HepG2 (cell line): ENCODE measurements around the gene HSD11B1.

Source experiments
- ARID4A ChIP-seq: sonication (generic); formaldehyde crosslinking; IDR thresholded peaks from 2 replicates; pipeline ENCODE4 v1.5.0; 2020; ENCODE audit warnings: mild to moderate bottlenecking, missing genetic modification reagents, borderline replicate concordance
- CREB1 ChIP-seq, 2 experiments: fragments of 450-650 bp in 1 of 2; IDR thresholded peaks; 2 replicates each; pipeline ENCODE4 v1.6.1; 2016 to 2017; ENCODE audit warnings: control low read depth in 1 of 2, mild to moderate bottlenecking in 1 of 2, missing compliant biosample characterization in 1 of 2, missing genetic modification characterization in 1 of 2
- CTCF ChIP-seq: sonication (generic); formaldehyde crosslinking; IDR thresholded peaks from 2 replicates; pipeline ENCODE4 v1.5.0; 2020; ENCODE audit warnings: mild to moderate bottlenecking, missing genetic modification reagents, moderate library complexity
- ETS1 ChIP-seq: sonication (generic); formaldehyde crosslinking; IDR thresholded peaks from 2 replicates; pipeline ENCODE4 v1.4.0; 2020; ENCODE audit warnings: missing genetic modification reagents
- HNRNPUL1 ChIP-seq: fragments of 200-400 bp; formaldehyde crosslinking; IDR thresholded peaks from 2 replicates; pipeline ENCODE4 v1.6.1; 2017; ENCODE audit warnings: low read depth, mild to moderate bottlenecking, low read length, moderate library complexity
- KLF9 ChIP-seq: IDR thresholded peaks from 2 replicates; pipeline ENCODE4 v1.6.1; 2016; ENCODE audit warnings: low read depth
- NBN ChIP-seq: fragments of 450-650 bp; conservative IDR thresholded peaks from 2 replicates; pipeline ENCODE4 v1.6.1; 2017
- NR3C1 ChIP-seq: sonication (generic); formaldehyde crosslinking; IDR thresholded peaks from 2 replicates; pipeline ENCODE4 v1.4.0; 2020; ENCODE audit warnings: missing genetic modification reagents
- TF ChIP-seq, protein P1 (sequence below): sonication (generic); formaldehyde crosslinking; IDR thresholded peaks from 2 replicates; pipeline ENCODE4 v1.8.0; 2022; ENCODE audit warnings: mild to moderate bottlenecking, missing genetic modification reagents

- TF ChIP-seq HNRNPUL1 (no peak), ARID4A (CRISPR knock-in tag) (no peak), KLF9 (CRISPR knock-in tag) (no peak), CREB1 (IDR thresholded peaks at IDR 0.05) (no peak), CREB1 (CRISPR knock-in tag; IDR thresholded peaks at IDR 0.05) (no peak), NR3C1 (no peak), CTCF (CRISPR knock-in tag) (no peak), ETS1 (no peak), NBN (no peak)
- TF ChIP-seq, protein P1, sequence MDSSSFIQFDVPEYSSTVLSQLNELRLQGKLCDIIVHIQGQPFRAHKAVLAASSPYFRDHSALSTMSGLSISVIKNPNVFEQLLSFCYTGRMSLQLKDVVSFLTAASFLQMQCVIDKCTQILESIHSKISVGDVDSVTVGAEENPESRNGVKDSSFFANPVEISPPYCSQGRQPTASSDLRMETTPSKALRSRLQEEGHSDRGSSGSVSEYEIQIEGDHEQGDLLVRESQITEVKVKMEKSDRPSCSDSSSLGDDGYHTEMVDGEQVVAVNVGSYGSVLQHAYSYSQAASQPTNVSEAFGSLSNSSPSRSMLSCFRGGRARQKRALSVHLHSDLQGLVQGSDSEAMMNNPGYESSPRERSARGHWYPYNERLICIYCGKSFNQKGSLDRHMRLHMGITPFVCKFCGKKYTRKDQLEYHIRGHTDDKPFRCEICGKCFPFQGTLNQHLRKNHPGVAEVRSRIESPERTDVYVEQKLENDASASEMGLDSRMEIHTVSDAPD (CRISPR knock-in tag) = no peak
These were observed 37.2 kb downstream of the HSD11B1 start for GRCh38 chr1:209741889-209742288.
